Mammary epithelial cell (primary cell): ENCODE measurements around the gene PTTG1IP.

ENCODE experiments used
- CTCF ChIP-seq, 2 donors: IDR thresholded peaks in 1 of 2; conservative IDR thresholded peaks in 1 of 2; 2 replicates each; pipeline ENCODE4 v1.5.1; 2011 to 2012; ENCODE audit warnings: inconsistent platforms in 2 of 2, low read length in 2 of 2, mild to moderate bottlenecking in 2 of 2, control low read depth in 1 of 2, low read depth in 1 of 2; ENCODE audit not compliant: insufficient read depth in 1 of 2; ENCODE audit errors: extremely low read depth in 1 of 2
- EZH2 ChIP-seq: IDR thresholded peaks from 2 replicates; pipeline ENCODE4 v1.6.1; 2012; ENCODE audit warnings: low read length, inconsistent platforms, borderline replicate concordance

- TF ChIP-seq CTCF (conservative IDR thresholded peaks at IDR 0.05 in 1 of 2, IDR thresholded peaks at IDR 0.05 in 1 of 2; ENCODE audit: extremely low read depth in 1 of 2, insufficient read depth in 1 of 2, low read depth in 1 of 2, low read length in 2 of 2) (no peak), EZH2 (no peak)
These were observed 22.4 kb upstream of the PTTG1IP start for GRCh38 chr21:44895859-44896258.
